ENCODE results near the gene GRIK2. TPM values are rescaled to one million over a fixed set of nuclear protein-coding genes. Genes with fewer than 3 reads are reported as not detected.
"Not testable (repeated sequence)": the region's sequence is repeated elsewhere in the genome, so short reads cannot be mapped to it uniquely, and the experiment has no call there.

The GRIK2 gene
- total RNA-seq, 1 experiment from 2014 or later = 6.6 TPM

GRCh38 chr6:101379926-101380325, 13.6 kb upstream of the GRIK2 start:
- H3K4me1 ChIP-seq (ENCODE audit: control insufficient read depth, insufficient read depth, low read length) = no peaks in the 10 kb centered on the region
- H3K4me3 ChIP-seq (ENCODE audit: low read depth in 2 of 2, low read length in 2 of 2) = no peak overlapping the region
- H3K27ac ChIP-seq (ENCODE audit: low read length) = no peak overlapping the region
- TF ChIP-seq, protein P1, sequence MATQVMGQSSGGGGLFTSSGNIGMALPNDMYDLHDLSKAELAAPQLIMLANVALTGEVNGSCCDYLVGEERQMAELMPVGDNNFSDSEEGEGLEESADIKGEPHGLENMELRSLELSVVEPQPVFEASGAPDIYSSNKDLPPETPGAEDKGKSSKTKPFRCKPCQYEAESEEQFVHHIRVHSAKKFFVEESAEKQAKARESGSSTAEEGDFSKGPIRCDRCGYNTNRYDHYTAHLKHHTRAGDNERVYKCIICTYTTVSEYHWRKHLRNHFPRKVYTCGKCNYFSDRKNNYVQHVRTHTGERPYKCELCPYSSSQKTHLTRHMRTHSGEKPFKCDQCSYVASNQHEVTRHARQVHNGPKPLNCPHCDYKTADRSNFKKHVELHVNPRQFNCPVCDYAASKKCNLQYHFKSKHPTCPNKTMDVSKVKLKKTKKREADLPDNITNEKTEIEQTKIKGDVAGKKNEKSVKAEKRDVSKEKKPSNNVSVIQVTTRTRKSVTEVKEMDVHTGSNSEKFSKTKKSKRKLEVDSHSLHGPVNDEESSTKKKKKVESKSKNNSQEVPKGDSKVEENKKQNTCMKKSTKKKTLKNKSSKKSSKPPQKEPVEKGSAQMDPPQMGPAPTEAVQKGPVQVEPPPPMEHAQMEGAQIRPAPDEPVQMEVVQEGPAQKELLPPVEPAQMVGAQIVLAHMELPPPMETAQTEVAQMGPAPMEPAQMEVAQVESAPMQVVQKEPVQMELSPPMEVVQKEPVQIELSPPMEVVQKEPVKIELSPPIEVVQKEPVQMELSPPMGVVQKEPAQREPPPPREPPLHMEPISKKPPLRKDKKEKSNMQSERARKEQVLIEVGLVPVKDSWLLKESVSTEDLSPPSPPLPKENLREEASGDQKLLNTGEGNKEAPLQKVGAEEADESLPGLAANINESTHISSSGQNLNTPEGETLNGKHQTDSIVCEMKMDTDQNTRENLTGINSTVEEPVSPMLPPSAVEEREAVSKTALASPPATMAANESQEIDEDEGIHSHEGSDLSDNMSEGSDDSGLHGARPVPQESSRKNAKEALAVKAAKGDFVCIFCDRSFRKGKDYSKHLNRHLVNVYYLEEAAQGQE (IDR thresholded peaks at IDR 0.05; ENCODE audit: insufficient read depth in 1 of 2, low read depth in 2 of 2, low read length in 1 of 2) = no peak
- TF ChIP-seq TCF7L2 (IDR thresholded peaks at IDR 0.05; ENCODE audit: low read depth, low read length) (no peak), POLR2AphosphoS5 (IDR thresholded peaks at IDR 0.05; ENCODE audit: low read depth, low read length) (no peak), SIN3A (IDR thresholded peaks at IDR 0.05; ENCODE audit: borderline replicate concordance, insufficient read depth, low read depth, low read length) (no peak)
- TF ChIP-seq, protein P2, sequence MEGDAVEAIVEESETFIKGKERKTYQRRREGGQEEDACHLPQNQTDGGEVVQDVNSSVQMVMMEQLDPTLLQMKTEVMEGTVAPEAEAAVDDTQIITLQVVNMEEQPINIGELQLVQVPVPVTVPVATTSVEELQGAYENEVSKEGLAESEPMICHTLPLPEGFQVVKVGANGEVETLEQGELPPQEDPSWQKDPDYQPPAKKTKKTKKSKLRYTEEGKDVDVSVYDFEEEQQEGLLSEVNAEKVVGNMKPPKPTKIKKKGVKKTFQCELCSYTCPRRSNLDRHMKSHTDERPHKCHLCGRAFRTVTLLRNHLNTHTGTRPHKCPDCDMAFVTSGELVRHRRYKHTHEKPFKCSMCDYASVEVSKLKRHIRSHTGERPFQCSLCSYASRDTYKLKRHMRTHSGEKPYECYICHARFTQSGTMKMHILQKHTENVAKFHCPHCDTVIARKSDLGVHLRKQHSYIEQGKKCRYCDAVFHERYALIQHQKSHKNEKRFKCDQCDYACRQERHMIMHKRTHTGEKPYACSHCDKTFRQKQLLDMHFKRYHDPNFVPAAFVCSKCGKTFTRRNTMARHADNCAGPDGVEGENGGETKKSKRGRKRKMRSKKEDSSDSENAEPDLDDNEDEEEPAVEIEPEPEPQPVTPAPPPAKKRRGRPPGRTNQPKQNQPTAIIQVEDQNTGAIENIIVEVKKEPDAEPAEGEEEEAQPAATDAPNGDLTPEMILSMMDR (IDR thresholded peaks at IDR 0.05) = no peak
- H3K9me3 ChIP-seq (ENCODE audit: control insufficient read depth, insufficient read depth, low read depth, low read length) = no peaks in the 10 kb centered on the region
- intact Hi-C loops (cut with micrococcal nuclease; ENCODE audit: unreplicated experiment) = no loop called here
- in situ Hi-C loops (cut with HindIII; ENCODE audit: low pct_unique_long_range_greater_than_20kb, low sequenced_read_pairs) = no loop called here
- ATAC-seq (no peak), DNase-seq (ENCODE audit: low read depth, low spot score) (no peak)
- BruUV-seq (replicated peaks) = no TSS peak
- CTCF ChIA-PET = no interaction called here
- H3K27me3 ChIP-seq (ENCODE audit: control insufficient read depth, insufficient read depth, low read length) = no peaks in the 10 kb centered on the region
- no peaks in the 10 kb centered on the region for H3K36me3 ChIP-seq (ENCODE audit: control insufficient read depth, insufficient read depth, low read length)
- POLR2A ChIA-PET = no interaction called here

DNA sequence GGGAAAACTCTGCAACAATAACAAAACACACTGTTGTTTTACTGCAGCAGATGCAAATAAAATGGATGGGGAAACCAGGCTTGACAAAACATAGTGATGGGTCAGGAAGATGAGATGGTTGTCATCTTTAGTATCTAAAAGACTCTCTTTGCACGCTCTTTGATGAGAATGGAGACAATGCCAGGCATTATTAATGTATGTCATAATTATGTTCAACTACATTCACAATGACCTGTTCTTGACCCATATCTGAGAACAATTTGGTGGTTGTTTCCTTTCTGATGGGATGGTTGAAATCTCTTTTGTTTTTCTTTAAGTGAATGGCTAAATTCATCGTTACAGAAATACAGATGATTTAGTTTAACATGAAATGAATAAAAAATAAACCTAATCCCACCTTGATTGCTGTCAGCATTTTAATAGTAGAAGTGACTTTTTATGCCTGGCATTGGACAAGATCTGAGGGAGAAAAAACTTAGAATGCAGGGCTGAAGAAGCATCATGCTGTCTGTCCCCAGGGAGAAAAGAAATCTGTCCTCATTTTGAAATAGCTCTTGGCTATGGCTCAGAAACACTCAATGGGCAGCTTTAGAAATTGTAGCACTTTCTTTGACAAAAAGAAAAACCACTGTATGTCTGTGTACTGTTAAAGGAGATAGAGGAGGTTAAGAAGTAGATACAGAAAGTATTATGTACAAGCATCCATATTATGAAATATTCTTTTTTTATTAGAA, 12.4 kb upstream of the GRIK2 start:
- Histone ChIP-seq H3K27ac (ENCODE audit: low read length) (no peak overlapping the region), H3K36me3 (ENCODE audit: control insufficient read depth, insufficient read depth, low read length) (no peaks in the 10 kb centered on the region), H3K27me3 (ENCODE audit: control insufficient read depth, insufficient read depth, low read length) (no peaks in the 10 kb centered on the region), H3K9me3 (ENCODE audit: control insufficient read depth, insufficient read depth, low read depth, low read length) (no peaks in the 10 kb centered on the region), H3K4me1 (ENCODE audit: control insufficient read depth, insufficient read depth, low read length) (no peaks in the 10 kb centered on the region), H3K4me3 (ENCODE audit: low read depth in 2 of 2, low read length in 2 of 2) (no peak overlapping the region)
- CTCF ChIA-PET = no interaction called here
- POLR2A ChIA-PET = no interaction called here
- intact Hi-C loops (cut with micrococcal nuclease; ENCODE audit: unreplicated experiment) (no loop called here), in situ Hi-C loops (cut with HindIII; ENCODE audit: low pct_unique_long_range_greater_than_20kb, low sequenced_read_pairs) (no loop called here)
- TF ChIP-seq TCF7L2 (IDR thresholded peaks at IDR 0.05; ENCODE audit: low read depth, low read length) (no peak), SIN3A (IDR thresholded peaks at IDR 0.05; ENCODE audit: borderline replicate concordance, insufficient read depth, low read depth, low read length) (no peak), POLR2AphosphoS5 (IDR thresholded peaks at IDR 0.05; ENCODE audit: low read depth, low read length) (no peak)
- TF ChIP-seq, protein P2 (IDR thresholded peaks at IDR 0.05) = no peak
- TF ChIP-seq, protein P1 (IDR thresholded peaks at IDR 0.05; ENCODE audit: insufficient read depth in 1 of 2, low read depth in 2 of 2, low read length in 1 of 2) = no peak
- ATAC-seq = no peak
- no TSS peak for BruUV-seq (replicated peaks)
- DNase-seq (ENCODE audit: low read depth, low spot score) = no peak

DNA sequence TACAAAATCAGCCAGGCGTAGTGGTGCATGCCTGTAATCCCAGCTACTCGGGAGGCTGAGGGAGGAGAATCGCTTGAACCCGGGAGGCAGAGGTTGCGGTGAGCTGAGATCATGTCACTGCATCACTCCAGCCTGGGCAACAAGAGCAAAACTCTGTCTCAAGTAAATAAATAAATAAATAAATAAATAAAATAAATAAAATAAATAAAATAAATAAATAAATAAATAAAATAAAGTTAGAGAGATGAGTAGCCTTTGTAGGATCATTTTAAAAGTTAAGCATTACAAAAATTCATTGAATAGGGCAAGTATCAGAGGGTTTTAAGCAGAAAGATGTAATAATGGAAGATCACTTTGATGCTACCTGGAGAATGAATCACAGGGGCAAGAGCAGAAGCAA, 9.8 kb upstream of the GRIK2 start:
- CTCF ChIA-PET; H3K4me1 ChIP-seq (ENCODE audit: control insufficient read depth, insufficient read depth, low read length); DNase-seq (ENCODE audit: low read depth, low spot score); in situ Hi-C loops (cut with HindIII; ENCODE audit: low pct_unique_long_range_greater_than_20kb, low sequenced_read_pairs); BruUV-seq (replicated peaks); H3K9me3 ChIP-seq (ENCODE audit: control insufficient read depth, insufficient read depth, low read depth, low read length); H3K36me3 ChIP-seq (ENCODE audit: control insufficient read depth, insufficient read depth, low read length); POLR2A ChIA-PET; H3K4me3 ChIP-seq (ENCODE audit: low read depth in 2 of 2, low read length in 2 of 2); ATAC-seq; H3K27ac ChIP-seq (ENCODE audit: low read length); H3K27me3 ChIP-seq (ENCODE audit: control insufficient read depth, insufficient read depth, low read length); intact Hi-C loops (cut with micrococcal nuclease; ENCODE audit: unreplicated experiment): not testable (repeated sequence)
